T-helper 1 cell treated with Interleukin-12 subunit alpha and Interleukin-12 subunit beta and Interleukin-4 antibody, amounts not matched to agents 30 μg/mL and 1 μg/mL, for 36 hours (primary cell): ENCODE data around the gene CYP8B1.
"Not testable (repeated sequence)": the region's sequence is repeated elsewhere in the genome, so short reads cannot be mapped to it uniquely, and the experiment has no call there.

Source experiments
- H3K27ac Mint-ChIP-seq: one replicate; pipeline ENCODE4 v1.8.0; 2021; ENCODE audit warnings: mild to moderate bottlenecking, mixed read lengths
- H3K27me3 Mint-ChIP-seq: one replicate; pipeline ENCODE4 v1.8.0; 2021; ENCODE audit warnings: low read depth, mixed read lengths
- H3K36me3 Mint-ChIP-seq: one replicate; pipeline ENCODE4 v1.8.0; 2021; ENCODE audit warnings: low read depth, mixed read lengths
- H3K4me1 Mint-ChIP-seq: one replicate; pipeline ENCODE4 v1.8.0; 2021; ENCODE audit warnings: low read depth, mixed read lengths
- H3K4me3 Mint-ChIP-seq: one replicate; pipeline ENCODE4 v1.8.0; 2021; ENCODE audit warnings: mild to moderate bottlenecking, moderate library complexity, mixed read lengths
- H3K9me3 Mint-ChIP-seq: one replicate; pipeline ENCODE4 v1.8.0; 2021; ENCODE audit warnings: mixed read lengths

CYP8B1 gene

GRCh38 chr3:42898896-42899675 is 23.4 kb upstream of the CYP8B1 start:
- Mint-ChIP-seq H3K4me1 (peaks cover 2% of the 10 kb centered on the region), H3K4me3 (no peak overlapping the region), H3K27ac (no peak overlapping the region), H3K9me3 (peaks cover 10% of the 10 kb centered on the region), H3K36me3 (no peaks in the 10 kb centered on the region), H3K27me3 (peaks cover 3% of the 10 kb centered on the region)

GRCh38 chr3:42895580-42895868 is 19.8 kb upstream of the CYP8B1 start:
- H3K27ac Mint-ChIP-seq, result no peak overlapping the region
- H3K36me3 Mint-ChIP-seq, result no peaks in the 10 kb centered on the region
- H3K9me3 Mint-ChIP-seq, result no peaks in the 10 kb centered on the region
- H3K27me3 Mint-ChIP-seq, result peaks cover 3% of the 10 kb centered on the region
- H3K4me1 Mint-ChIP-seq, result peaks cover 4% of the 10 kb centered on the region
- H3K4me3 Mint-ChIP-seq, result no peak overlapping the region

- Mint-ChIP-seq H3K27me3 (peaks cover 5% of the 10 kb centered on the region), H3K27ac (no peak overlapping the region), H3K4me3 (no peak overlapping the region), H3K4me1 (peaks cover 4% of the 10 kb centered on the region), H3K36me3 (no peaks in the 10 kb centered on the region), H3K9me3 (no peaks in the 10 kb centered on the region)
These were observed 19.3 kb upstream of the CYP8B1 start for GRCh38 chr3:42894698-42895579.

GRCh38 chr3:42892807-42893206 is 17.1 kb upstream of the CYP8B1 start:
- H3K36me3 Mint-ChIP-seq, result no peaks in the 10 kb centered on the region
- H3K27ac Mint-ChIP-seq, result no peak overlapping the region
- H3K9me3 Mint-ChIP-seq, result no peaks in the 10 kb centered on the region
- H3K27me3 Mint-ChIP-seq, result peaks cover 8% of the 10 kb centered on the region
- no peak overlapping the region for H3K4me3 Mint-ChIP-seq
- H3K4me1 Mint-ChIP-seq, result peaks cover 4% of the 10 kb centered on the region

GRCh38 chr3:42892169-42892568 is 16.5 kb upstream of the CYP8B1 start:
- Mint-ChIP-seq H3K9me3 (no peaks in the 10 kb centered on the region), H3K4me1 (peaks cover 4% of the 10 kb centered on the region), H3K4me3 (no peak overlapping the region), H3K36me3 (no peaks in the 10 kb centered on the region), H3K27ac (no peak overlapping the region), H3K27me3 (peaks cover 12% of the 10 kb centered on the region)

GRCh38 chr3:42891042-42891441 is 15.4 kb upstream of the CYP8B1 start:
- Mint-ChIP-seq H3K36me3 (no peaks in the 10 kb centered on the region), H3K27me3 (peaks cover 12% of the 10 kb centered on the region)

GRCh38 chr3:42887084-42887483 is 11.4 kb upstream of the CYP8B1 start:
- Mint-ChIP-seq H3K36me3 (no peaks in the 10 kb centered on the region), H3K4me1 (peaks cover 2% of the 10 kb centered on the region), H3K4me3 (no peak overlapping the region), H3K27ac (no peak overlapping the region), H3K9me3 (no peaks in the 10 kb centered on the region), H3K27me3 (peaks cover 9% of the 10 kb centered on the region)

More at GRCh38 chr3:42891042-42891441, 15.4 kb upstream of the CYP8B1 start:
- Mint-ChIP-seq H3K4me3 (no peak overlapping the region), H3K27ac (no peak overlapping the region), H3K9me3 (no peaks in the 10 kb centered on the region), H3K4me1 (peaks cover 4% of the 10 kb centered on the region)

- H3K27me3 Mint-ChIP-seq, result peaks cover 9% of the 10 kb centered on the region
- no peak overlapping the region for H3K27ac Mint-ChIP-seq
- no peaks in the 10 kb centered on the region for H3K9me3 Mint-ChIP-seq
- H3K36me3 Mint-ChIP-seq, result no peaks in the 10 kb centered on the region
- H3K4me3 Mint-ChIP-seq, result no peak overlapping the region
- peaks cover 5% of the 10 kb centered on the region for H3K4me1 Mint-ChIP-seq
These were observed 10.7 kb upstream of the CYP8B1 start for GRCh38 chr3:42886294-42886822.

- Mint-ChIP-seq H3K9me3 (no peaks in the 10 kb centered on the region), H3K4me1 (peaks cover 9% of the 10 kb centered on the region), H3K36me3 (no peaks in the 10 kb centered on the region), H3K4me3 (no peak overlapping the region), H3K27ac (no peak overlapping the region), H3K27me3 (peaks cover 7% of the 10 kb centered on the region)
These were observed 8.6 kb upstream of the CYP8B1 start for GRCh38 chr3:42884324-42884723.

- not testable (repeated sequence) for H3K27me3 Mint-ChIP-seq, H3K4me1 Mint-ChIP-seq, H3K27ac Mint-ChIP-seq, H3K9me3 Mint-ChIP-seq, H3K4me3 Mint-ChIP-seq, H3K36me3 Mint-ChIP-seq
These were observed 7.7 kb upstream of the CYP8B1 start for GRCh38 chr3:42883251-42883930.

GRCh38 chr3:42880601-42881451 is 5.1 kb upstream of the CYP8B1 start:
- H3K27me3 Mint-ChIP-seq, result peaks cover 10% of the 10 kb centered on the region
- H3K27ac Mint-ChIP-seq, result peak overlapping the region; percentile 76
- no peaks in the 10 kb centered on the region for H3K9me3 Mint-ChIP-seq
- no peaks in the 10 kb centered on the region for H3K36me3 Mint-ChIP-seq
- peaks cover 9% of the 10 kb centered on the region for H3K4me1 Mint-ChIP-seq
- peak overlapping the region; percentile 83 for H3K4me3 Mint-ChIP-seq

GRCh38 chr3:42880183-42880582 is 4.5 kb upstream of the CYP8B1 start:
- no peaks in the 10 kb centered on the region for H3K9me3 Mint-ChIP-seq
- peaks cover 9% of the 10 kb centered on the region for H3K4me1 Mint-ChIP-seq
- peaks cover 10% of the 10 kb centered on the region for H3K27me3 Mint-ChIP-seq
- H3K36me3 Mint-ChIP-seq, result no peaks in the 10 kb centered on the region
- H3K27ac Mint-ChIP-seq, result peak overlapping the region; percentile 46
- H3K4me3 Mint-ChIP-seq, result peak overlapping the region; percentile 70

- peaks cover 12% of the 10 kb centered on the region for H3K4me1 Mint-ChIP-seq
- no peaks in the 10 kb centered on the region for H3K9me3 Mint-ChIP-seq
- H3K4me3 Mint-ChIP-seq, result no peak overlapping the region
- H3K27ac Mint-ChIP-seq, result no peak overlapping the region
- no peaks in the 10 kb centered on the region for H3K36me3 Mint-ChIP-seq
- H3K27me3 Mint-ChIP-seq, result peaks cover 10% of the 10 kb centered on the region
These were observed 2.2 kb upstream of the CYP8B1 start for GRCh38 chr3:42877881-42878280.
